Panc1 (cell line): ENCODE measurements around the gene SNX9. TPM values are rescaled to one million over a fixed set of nuclear protein-coding genes. Genes with fewer than 3 reads are reported as not detected.
"Not testable (repeated sequence)": the region's sequence is repeated elsewhere in the genome, so short reads cannot be mapped to it uniquely, and the experiment has no call there.

Experiments used
- ATAC-seq: fragments of 200-7000 bp; cut with Tn5 transposase; 2 replicates; pipeline ENCODE4 v1.9.1; 2020; ENCODE audit warnings: mild to moderate bottlenecking, moderate library complexity
- BruUV-seq: library from RNA; stranded (reverse); fragments of 400-500 nt; replicated peaks from 2 replicates; lab custom pipeline; 2021; lab: Mats Ljungman, UMichigan
- CTCF ChIA-PET: fragments of 300-600 bp; sonication (Branson Sonifier 250); formaldehyde crosslinking; loops from one replicate; lab custom pipeline; 2022; ENCODE audit warnings: antibody characterized with exemption; lab: Charles Lee
- POLR2A ChIA-PET: fragments of 300-600 bp; sonication (Branson Sonifier 250); formaldehyde crosslinking; loops from one replicate; lab custom pipeline; 2022; ENCODE audit warnings: antibody characterized with exemption; lab: Charles Lee
- DNase-seq: peaks from one replicate; pipeline ENCODE4 v3.0.0-alpha.2; 2010; ENCODE audit warnings: low read depth, low spot score
- H3K27ac ChIP-seq: 2 replicates; pipeline ENCODE4 v1.5.1; 2011; ENCODE audit warnings: mild to moderate bottlenecking, low read length, inconsistent platforms
- H3K27me3 ChIP-seq: fragments of 200-500 bp; sonication (Bioruptor generic); 2 replicates; pipeline ENCODE4 v1.6.0; 2014; ENCODE audit warnings: low read length, inconsistent platforms; ENCODE audit not compliant: control insufficient read depth, insufficient read depth
- H3K36me3 ChIP-seq: fragments of 200-500 bp; sonication (Bioruptor generic); 2 replicates; pipeline ENCODE4 v1.5.1; 2014; ENCODE audit warnings: inconsistent platforms, mild to moderate bottlenecking, low read length, moderate library complexity; ENCODE audit not compliant: control insufficient read depth, insufficient read depth
- H3K4me1 ChIP-seq: 2 replicates; pipeline ENCODE4 v1.5.1; 2011; ENCODE audit warnings: inconsistent platforms, mild to moderate bottlenecking, low read length, moderate library complexity; ENCODE audit not compliant: control insufficient read depth, insufficient read depth
- H3K4me3 ChIP-seq, 2 experiments: 2 replicates each; pipeline ENCODE4 v1.5.1; 2011 to 2012; ENCODE audit warnings: low read depth in 2 of 2, low read length in 2 of 2, mild to moderate bottlenecking in 2 of 2, inconsistent platforms in 1 of 2, moderate library complexity in 1 of 2
- H3K9me3 ChIP-seq: fragments of 200-500 bp; sonication (Bioruptor generic); 2 replicates; pipeline ENCODE4 v1.5.1; 2014; ENCODE audit warnings: low read depth, mild to moderate bottlenecking, inconsistent platforms, low read length, moderate library complexity; ENCODE audit not compliant: control insufficient read depth, insufficient read depth
- CTCF ChIP-seq: fragments of 450-650 bp; IDR thresholded peaks from 2 replicates; pipeline ENCODE4 v1.5.1; 2017; ENCODE audit warnings: mild to moderate bottlenecking
- POLR2AphosphoS5 ChIP-seq: IDR thresholded peaks from 2 replicates; pipeline ENCODE4 v1.6.1; 2012; ENCODE audit warnings: mild to moderate bottlenecking, low read depth, low read length, moderate library complexity
- SIN3A ChIP-seq: IDR thresholded peaks from 2 replicates; pipeline ENCODE4 v1.6.1; 2012; ENCODE audit warnings: low read depth, mild to moderate bottlenecking, low read length, moderate library complexity, borderline replicate concordance; ENCODE audit not compliant: insufficient read depth
- TCF7L2 ChIP-seq: IDR thresholded peaks from 2 replicates; pipeline ENCODE4 v1.6.1; 2011; ENCODE audit warnings: mild to moderate bottlenecking, low read depth, low read length, inconsistent platforms
- in situ Hi-C: cut with HindIII; loops from 2 replicates; pipeline ENCODE4 v1.10.0; 2016; ENCODE audit warnings: low sequenced_read_pairs, low pct_unique_long_range_greater_than_20kb
- intact Hi-C: fragments of 100-400 bp; cut with micrococcal nuclease; formaldehyde crosslinking; loops from one replicate; pipeline ENCODE4 v1.10.0; 2022; ENCODE audit not compliant: unreplicated experiment
- total RNA-seq: library from RNA; stranded (reverse); gene quantifications from one replicate; pipeline ENCODE4 v1.2.1, GENCODE V29; 2021; ENCODE audit not compliant: unreplicated experiment
- TF ChIP-seq, protein P1 (sequence below), 2 experiments: IDR thresholded peaks; 2 replicates each; pipeline ENCODE4 v1.6.1; 2011 to 2012; ENCODE audit warnings: low read depth in 2 of 2, control low read depth in 1 of 2, low read length in 1 of 2, mild to moderate bottlenecking in 1 of 2, moderate library complexity in 1 of 2; ENCODE audit not compliant: insufficient read depth in 1 of 2

The SNX9 gene
- total RNA-seq, 1 experiment from 2014 or later = 46.0 TPM

DNA sequence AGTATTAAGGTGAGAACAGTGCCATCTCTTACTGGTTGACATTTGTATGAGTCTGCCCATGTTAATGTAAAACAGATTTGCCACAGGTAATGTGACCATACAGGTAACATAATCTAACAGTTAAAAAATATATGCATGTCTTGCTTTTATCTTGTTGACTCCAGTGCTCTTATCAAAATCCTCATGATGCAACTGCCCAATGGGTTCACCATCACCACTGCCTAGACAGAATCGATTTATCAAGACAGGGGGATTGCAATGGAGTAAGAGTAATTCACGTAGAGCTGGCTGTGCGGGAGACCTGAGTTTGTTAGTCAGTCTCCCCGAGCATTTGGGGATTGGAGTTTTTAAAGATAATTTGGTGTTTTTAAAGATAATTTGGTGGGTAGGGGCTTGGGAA, 19.2 kb downstream of the SNX9 start:
- ATAC-seq (no peak), DNase-seq (no peak)
- CTCF ChIA-PET = no interaction called here
- TF ChIP-seq, protein P1, sequence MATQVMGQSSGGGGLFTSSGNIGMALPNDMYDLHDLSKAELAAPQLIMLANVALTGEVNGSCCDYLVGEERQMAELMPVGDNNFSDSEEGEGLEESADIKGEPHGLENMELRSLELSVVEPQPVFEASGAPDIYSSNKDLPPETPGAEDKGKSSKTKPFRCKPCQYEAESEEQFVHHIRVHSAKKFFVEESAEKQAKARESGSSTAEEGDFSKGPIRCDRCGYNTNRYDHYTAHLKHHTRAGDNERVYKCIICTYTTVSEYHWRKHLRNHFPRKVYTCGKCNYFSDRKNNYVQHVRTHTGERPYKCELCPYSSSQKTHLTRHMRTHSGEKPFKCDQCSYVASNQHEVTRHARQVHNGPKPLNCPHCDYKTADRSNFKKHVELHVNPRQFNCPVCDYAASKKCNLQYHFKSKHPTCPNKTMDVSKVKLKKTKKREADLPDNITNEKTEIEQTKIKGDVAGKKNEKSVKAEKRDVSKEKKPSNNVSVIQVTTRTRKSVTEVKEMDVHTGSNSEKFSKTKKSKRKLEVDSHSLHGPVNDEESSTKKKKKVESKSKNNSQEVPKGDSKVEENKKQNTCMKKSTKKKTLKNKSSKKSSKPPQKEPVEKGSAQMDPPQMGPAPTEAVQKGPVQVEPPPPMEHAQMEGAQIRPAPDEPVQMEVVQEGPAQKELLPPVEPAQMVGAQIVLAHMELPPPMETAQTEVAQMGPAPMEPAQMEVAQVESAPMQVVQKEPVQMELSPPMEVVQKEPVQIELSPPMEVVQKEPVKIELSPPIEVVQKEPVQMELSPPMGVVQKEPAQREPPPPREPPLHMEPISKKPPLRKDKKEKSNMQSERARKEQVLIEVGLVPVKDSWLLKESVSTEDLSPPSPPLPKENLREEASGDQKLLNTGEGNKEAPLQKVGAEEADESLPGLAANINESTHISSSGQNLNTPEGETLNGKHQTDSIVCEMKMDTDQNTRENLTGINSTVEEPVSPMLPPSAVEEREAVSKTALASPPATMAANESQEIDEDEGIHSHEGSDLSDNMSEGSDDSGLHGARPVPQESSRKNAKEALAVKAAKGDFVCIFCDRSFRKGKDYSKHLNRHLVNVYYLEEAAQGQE (IDR thresholded peaks at IDR 0.05; ENCODE audit: insufficient read depth in 1 of 2, low read depth in 2 of 2, low read length in 1 of 2) = no peak
- TF ChIP-seq POLR2AphosphoS5 (no peak), TCF7L2 (no peak), SIN3A (no peak), CTCF (no peak)
- H3K4me1 ChIP-seq = peaks cover 77% of the 10 kb centered on the region
- no TSS peak for BruUV-seq
- H3K27me3 ChIP-seq = no peaks in the 10 kb centered on the region
- H3K9me3 ChIP-seq = no peaks in the 10 kb centered on the region
- POLR2A ChIA-PET = interaction anchor here (0.6 kb wide), 1 partner anchor 291 kb away, joined by 3 read pairs; no protein-coding TSS in a partner anchor
- H3K36me3 ChIP-seq = no peaks in the 10 kb centered on the region
- intact Hi-C loops (no loop called here), in situ Hi-C loops (no loop called here)
- no peak overlapping the region for H3K4me3 ChIP-seq
- no peak overlapping the region; the same call in 1 of the 2 replicates for H3K27ac ChIP-seq

GRCh38 chr6:157844196-157844595, 21.1 kb downstream of the SNX9 start:
- intact Hi-C loops, H3K27ac ChIP-seq, BruUV-seq, in situ Hi-C loops, ATAC-seq, H3K4me3 ChIP-seq, H3K9me3 ChIP-seq, DNase-seq, CTCF ChIA-PET, H3K27me3 ChIP-seq, H3K36me3 ChIP-seq: not testable (repeated sequence)
- POLR2A ChIA-PET = interaction anchor here (0.6 kb wide), 1 partner anchor 20 kb away, joined by 3 read pairs; no protein-coding TSS in a partner anchor
- peaks cover 70% of the 10 kb centered on the region for H3K4me1 ChIP-seq

GRCh38 chr6:157845493-157846259, 22.6 kb downstream of the SNX9 start:
- DNase-seq = no peak
- CTCF ChIA-PET = no interaction called here
- intact Hi-C loops = no loop called here
- Histone ChIP-seq H3K4me3 (no peak overlapping the region), H3K9me3 (no peaks in the 10 kb centered on the region), H3K27ac (no peak overlapping the region), H3K27me3 (no peaks in the 10 kb centered on the region), H3K4me1 (peaks cover 69% of the 10 kb centered on the region), H3K36me3 (no peaks in the 10 kb centered on the region)
- in situ Hi-C loops = no loop called here
- POLR2A ChIA-PET = no interaction called here
- TF ChIP-seq, protein P1 (IDR thresholded peaks at IDR 0.05; ENCODE audit: insufficient read depth in 1 of 2, low read depth in 2 of 2, low read length in 1 of 2) = no peak
- TF ChIP-seq POLR2AphosphoS5 = no peak
- TF ChIP-seq TCF7L2 = no peak
- TF ChIP-seq CTCF = no peak
- no peak for TF ChIP-seq SIN3A
- ATAC-seq = no peak
- no TSS peak for BruUV-seq
